RCC 7860 (cell line): ENCODE measurements around the gene NEURL1B.
A peak's percentile ranks its signal among the peaks of the same experiment; 100 is the strongest.

Source experiments
- DNase-seq: peaks from one replicate; pipeline ENCODE4 v3.0.0-alpha.2; 2015; ENCODE audit warnings: low spot score
- FAIRE-seq: peaks from 2 replicates; lab custom pipeline; 2012; peaks lifted over from hg19 to GRCh38; lab: Jason Lieb, UNC

The NEURL1B gene

DNA sequence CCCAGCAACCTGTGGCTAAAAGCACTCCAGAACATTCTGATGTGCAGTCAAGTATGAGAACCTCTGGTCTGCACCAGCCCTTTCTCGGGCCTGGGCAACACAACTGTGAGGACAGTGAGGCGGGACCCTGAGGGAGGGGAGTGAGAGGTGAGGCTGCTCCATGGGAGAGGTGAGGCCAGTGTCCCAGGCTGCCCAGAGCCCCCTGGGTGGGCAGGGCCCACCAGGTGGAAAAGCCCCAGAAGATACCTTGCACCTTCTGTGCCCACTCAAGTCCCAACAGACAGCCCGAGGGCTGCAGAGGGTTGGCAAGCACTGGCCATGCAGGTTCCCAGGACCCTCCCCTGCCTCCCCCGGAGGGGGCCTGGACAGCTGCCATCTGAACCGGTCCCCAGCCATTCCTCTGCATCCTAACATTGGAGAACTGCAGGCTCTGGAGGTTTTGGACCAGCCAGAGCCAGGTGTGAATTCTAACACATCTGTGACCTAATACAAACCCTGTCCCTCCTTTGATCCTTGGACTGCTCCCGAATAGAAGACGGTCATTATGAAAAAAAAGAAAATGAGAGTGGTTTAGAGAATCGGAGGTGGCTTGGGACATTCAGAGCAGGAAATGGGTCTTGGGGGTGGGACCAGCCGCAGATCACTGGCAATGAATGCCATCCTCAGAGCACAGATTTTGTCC is 72.9 kb downstream of the NEURL1B start:
- FAIRE-seq (no peak), DNase-seq (no peak)

DNA sequence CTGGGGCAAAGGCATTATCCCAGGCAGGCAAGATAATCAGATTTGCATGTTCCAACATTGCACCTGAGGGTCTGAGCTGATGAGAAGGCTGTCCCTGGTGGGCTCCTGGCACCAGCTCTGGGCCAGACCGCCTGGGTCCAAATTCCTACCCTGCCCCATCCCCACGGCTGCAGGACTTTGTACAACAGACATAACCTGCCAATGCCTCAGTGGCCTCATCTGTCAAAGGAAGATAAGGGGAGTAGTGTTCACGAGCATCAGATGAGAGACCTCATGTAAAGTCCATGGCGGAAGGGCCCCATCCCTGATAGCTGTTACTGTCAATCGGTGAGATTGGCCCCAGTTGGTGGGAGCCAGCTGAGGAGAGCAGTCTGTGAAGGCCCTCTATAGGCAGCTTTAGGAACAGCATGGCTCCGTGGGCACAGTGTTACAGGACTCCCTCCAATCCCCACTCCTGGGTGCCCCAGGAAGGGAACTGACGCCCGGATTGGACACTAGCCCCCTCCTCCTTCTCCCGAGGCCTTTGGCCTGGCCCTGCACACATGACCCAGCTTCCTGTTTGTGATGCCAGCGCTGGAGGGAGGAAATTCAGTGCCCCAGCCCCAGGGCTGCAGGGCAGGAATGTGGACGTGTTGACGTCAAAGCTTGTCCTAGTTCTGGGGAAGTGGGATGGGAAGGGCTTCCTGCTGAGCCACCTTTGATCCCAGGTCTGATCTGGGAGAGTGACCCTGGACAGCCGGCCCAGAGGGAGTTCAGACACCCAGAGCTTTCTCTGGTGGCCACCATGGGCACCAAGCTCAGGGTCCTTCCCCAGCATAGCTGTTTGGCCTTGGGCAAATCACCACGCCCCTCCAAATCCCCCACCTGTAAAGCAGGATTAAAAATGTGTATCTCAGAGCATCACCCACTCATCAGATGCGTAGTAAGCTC is 73.7 kb downstream of the NEURL1B start:
- peak; percentile 70 for DNase-seq
- no peak for FAIRE-seq

- FAIRE-seq (no peak), DNase-seq (no peak)
These were observed 74.3 kb downstream of the NEURL1B start for GRCh38 chr5:172715421-172715780.

- no peak for FAIRE-seq
- no peak for DNase-seq
These were observed 75.0 kb downstream of the NEURL1B start for GRCh38 chr5:172715931-172716682.

DNA sequence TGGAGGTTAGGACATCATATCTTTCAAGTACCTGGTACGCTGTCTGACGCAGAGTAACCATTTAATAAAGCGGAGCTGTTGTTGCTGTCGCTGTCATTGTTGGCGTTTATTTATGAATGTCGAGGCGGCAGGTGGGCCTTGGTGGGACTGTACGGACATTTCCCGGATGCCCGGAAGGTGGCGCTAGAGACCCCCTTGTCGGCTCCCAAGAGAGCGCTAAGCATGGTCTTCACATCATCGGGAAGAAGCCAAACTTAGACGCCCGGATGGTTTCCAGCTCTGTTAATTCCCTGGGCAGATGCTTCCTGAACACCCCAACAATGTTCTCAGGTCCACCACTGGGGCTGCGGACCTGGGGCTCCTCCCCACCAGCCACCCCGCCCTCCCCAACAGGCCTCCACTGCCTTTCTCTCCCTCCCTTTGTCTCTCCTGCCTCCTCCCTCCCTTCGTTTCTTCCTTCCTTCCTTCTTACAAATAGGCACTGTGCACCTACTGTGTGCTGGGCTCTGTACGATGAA is 75.8 kb downstream of the NEURL1B start:
- DNase-seq, result peak; percentile 64
- FAIRE-seq, result peak; percentile 46

- FAIRE-seq, result no peak
- DNase-seq, result no peak
These were observed 76.6 kb downstream of the NEURL1B start for GRCh38 chr5:172717481-172718195.

DNA sequence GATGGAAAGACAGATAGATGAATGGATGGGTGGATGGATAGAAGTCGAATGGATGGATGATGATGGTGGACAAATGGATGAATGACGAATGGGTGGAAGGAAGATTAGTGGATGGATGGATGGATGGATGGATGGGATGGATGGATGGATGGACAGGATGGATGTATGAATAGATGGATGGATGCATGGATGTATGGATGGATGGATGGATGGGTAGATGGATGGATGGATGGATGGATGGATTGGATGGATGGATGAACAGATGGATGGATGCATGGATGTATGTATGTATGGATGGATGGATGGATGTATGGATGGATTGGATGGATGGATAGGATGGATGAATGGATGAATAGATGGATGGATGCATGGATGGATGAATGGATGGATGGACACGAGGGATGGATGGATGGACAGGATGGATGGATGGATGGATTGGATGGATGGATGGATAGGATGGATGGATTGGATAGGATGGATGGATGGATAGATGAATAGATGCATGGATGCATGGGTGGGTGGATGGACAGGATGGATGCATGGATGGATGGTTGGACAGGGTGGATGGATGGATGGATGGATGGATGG is 77.6 kb downstream of the NEURL1B start:
- DNase-seq, result no peak
- FAIRE-seq, result no peak

- DNase-seq (no peak), FAIRE-seq (no peak)
These were observed 78.1 kb downstream of the NEURL1B start for GRCh38 chr5:172719211-172719610.

DNA sequence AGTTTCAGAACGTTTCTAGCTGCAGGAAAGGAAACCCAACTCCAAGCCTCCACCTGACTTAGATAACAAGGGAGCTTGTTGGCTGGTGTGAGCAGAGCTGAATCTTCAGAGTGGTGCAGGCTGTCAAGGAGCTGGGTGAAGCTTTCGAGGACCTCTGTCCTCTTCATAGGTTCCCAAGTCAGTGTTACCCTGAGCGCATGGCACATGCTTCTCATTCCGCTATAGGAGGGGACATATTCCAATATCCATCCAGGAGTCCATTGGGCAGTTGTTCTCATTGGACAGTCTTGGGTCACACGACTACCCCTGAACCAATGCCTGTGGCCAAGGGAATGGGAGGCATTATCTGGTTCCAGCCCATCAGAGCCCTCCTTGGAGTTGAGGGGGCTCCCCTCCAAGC is 79.6 kb downstream of the NEURL1B start:
- FAIRE-seq, result no peak
- no peak for DNase-seq

- no peak for DNase-seq
- no peak for FAIRE-seq
These were observed 80.6 kb downstream of the NEURL1B start for GRCh38 chr5:172721455-172722326.

DNA sequence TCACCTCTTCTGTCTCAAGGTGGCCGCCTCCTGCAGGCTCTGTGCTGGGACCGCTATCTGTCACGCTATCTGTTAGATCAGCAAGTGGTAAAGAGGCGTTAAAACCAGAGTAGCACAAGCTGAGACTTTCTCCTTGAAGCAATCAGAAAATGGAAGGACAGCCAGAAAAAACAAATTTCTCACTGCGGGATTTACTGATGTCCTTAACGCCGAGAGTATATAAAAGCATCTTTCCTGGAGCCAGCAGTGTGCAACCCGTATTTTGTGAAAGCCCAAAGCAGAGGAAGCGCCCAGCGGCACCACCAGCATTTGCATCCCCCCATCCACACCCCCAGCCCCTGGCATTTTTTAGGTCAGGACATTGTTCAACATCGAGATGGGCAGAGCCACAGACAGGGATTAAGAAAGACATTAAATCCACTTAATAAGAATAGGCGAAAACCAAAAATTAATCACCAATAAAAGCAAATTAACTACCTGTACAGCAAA is 81.3 kb downstream of the NEURL1B start:
- no peak for FAIRE-seq
- DNase-seq, result no peak

- no peak for DNase-seq
- FAIRE-seq, result no peak
These were observed 82.4 kb downstream of the NEURL1B start for GRCh38 chr5:172723508-172723907.

GRCh38 chr5:172724242-172725183 is 83.5 kb downstream of the NEURL1B start:
- no peak for FAIRE-seq
- DNase-seq, result no peak

GRCh38 chr5:172725273-172725672 is 84.2 kb downstream of the NEURL1B start:
- no peak for FAIRE-seq

GRCh38 chr5:172725785-172726184 is 84.7 kb downstream of the NEURL1B start:
- DNase-seq (no peak), FAIRE-seq (no peak)

More at GRCh38 chr5:172725273-172725672, 84.2 kb downstream of the NEURL1B start:
- no peak for DNase-seq

DNA sequence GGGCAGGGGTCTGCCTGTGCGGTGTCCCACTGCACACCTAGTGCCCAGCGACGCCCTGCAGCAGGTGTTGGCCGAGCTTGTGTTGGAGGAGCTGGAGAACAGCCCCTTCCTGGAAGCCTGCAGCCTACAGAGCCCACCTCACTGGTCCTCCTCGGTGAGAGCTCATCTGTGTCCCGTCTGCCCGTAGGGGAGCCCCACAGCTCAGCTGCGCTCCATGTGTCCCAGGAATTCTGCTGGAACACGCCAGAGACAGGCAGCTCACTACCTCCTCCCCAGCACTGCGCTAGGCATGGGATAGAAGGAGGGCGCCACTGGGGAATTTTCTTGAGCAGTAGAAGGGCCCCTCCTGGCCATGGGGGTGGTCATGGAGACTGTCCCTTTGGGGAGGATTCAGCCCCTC is 85.9 kb downstream of the NEURL1B start:
- no peak for DNase-seq
- no peak for FAIRE-seq

DNA sequence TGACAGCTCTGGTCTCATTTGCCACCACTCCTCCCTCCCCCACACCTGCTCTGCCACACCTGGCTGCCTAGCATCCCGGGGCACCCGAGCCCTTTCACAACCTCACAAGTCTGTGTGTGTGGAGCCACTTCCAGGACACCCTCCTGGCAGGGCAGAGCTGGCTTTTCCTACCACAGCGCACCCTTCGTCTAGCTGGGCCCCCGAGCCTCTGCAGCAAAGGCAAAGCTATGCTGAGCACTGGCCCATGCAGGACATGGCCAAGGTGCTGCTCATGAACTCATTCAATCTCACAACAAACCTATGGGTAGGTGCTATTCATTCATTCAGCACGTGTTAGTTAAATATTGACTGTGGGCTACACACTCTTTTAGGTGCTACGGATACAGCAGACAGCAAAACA is 86.5 kb downstream of the NEURL1B start:
- FAIRE-seq (no peak), DNase-seq (no peak)
